Neuronal stem cell (in vitro differentiated cells): ENCODE data around the gene CPLANE2.

Experiments used
- DNase-seq: peaks from one replicate; pipeline ENCODE4 v3.0.0-alpha.2; 2013; ENCODE audit warnings: low spot score
- H2AFZ ChIP-seq: one replicate; pipeline ENCODE4 v1.6.1; 2013; ENCODE audit warnings: mild to moderate bottlenecking, low read length, inconsistent platforms
- H2AK5ac ChIP-seq: 2 replicates; pipeline ENCODE4 v1.6.1; 2013; ENCODE audit warnings: low read depth, mild to moderate bottlenecking, inconsistent platforms, low read length, moderate library complexity, mixed read lengths
- H2BK120ac ChIP-seq: 2 replicates; pipeline ENCODE4 v1.6.1; 2013; ENCODE audit warnings: low read depth, mild to moderate bottlenecking, inconsistent platforms, low read length, moderate library complexity, mixed read lengths
- H2BK12ac ChIP-seq: one replicate; pipeline ENCODE4 v1.6.1; 2013; ENCODE audit warnings: low read length, inconsistent platforms
- H2BK15ac ChIP-seq: 2 replicates; pipeline ENCODE4 v1.6.1; 2013; ENCODE audit warnings: mild to moderate bottlenecking, low read length, inconsistent platforms, mixed read lengths
- H2BK5ac ChIP-seq: one replicate; pipeline ENCODE4 v1.6.1; 2013; ENCODE audit warnings: inconsistent platforms, mild to moderate bottlenecking, low read length, moderate library complexity
- H3K14ac ChIP-seq: one replicate; pipeline ENCODE4 v1.6.1; 2013; ENCODE audit warnings: low read length, inconsistent platforms
- H3K18ac ChIP-seq: 2 replicates; pipeline ENCODE4 v1.6.1; 2013; ENCODE audit warnings: low read length, inconsistent platforms
- H3K23ac ChIP-seq: 2 replicates; pipeline ENCODE4 v1.6.1; 2013; ENCODE audit warnings: low read depth, mild to moderate bottlenecking, mixed read lengths, low read length, inconsistent platforms; ENCODE audit not compliant: poor library complexity
- H3K27ac ChIP-seq: replicated peaks from 3 replicates; pipeline ENCODE4 v1.5.1; 2013; ENCODE audit warnings: low read length, inconsistent platforms
- H3K27me3 ChIP-seq, 3 experiments: 2 replicates each; pipeline ENCODE4 v1.6.1; 2013; ENCODE audit warnings: low read length in 3 of 3, mild to moderate bottlenecking in 2 of 3, inconsistent platforms in 1 of 3, low read depth in 1 of 3, mixed read lengths in 1 of 3, moderate library complexity in 1 of 3; ENCODE audit not compliant: control insufficient read depth in 3 of 3, insufficient read depth in 3 of 3
- H3K36me3 ChIP-seq, 2 donors: replicated peaks in 1 of 2; 2 replicates each; pipeline ENCODE4 v1.6.1; 2013; ENCODE audit warnings: low read length in 2 of 2; ENCODE audit not compliant: control insufficient read depth in 2 of 2, insufficient read depth in 2 of 2
- H3K4ac ChIP-seq: 2 replicates; pipeline ENCODE4 v1.6.1; 2013; ENCODE audit warnings: inconsistent platforms, mild to moderate bottlenecking, low read length, moderate library complexity
- H3K4me1 ChIP-seq, 2 donors: 1 replicate in 1 of 2; 2 replicates in 1 of 2; pipeline ENCODE4 v1.6.1; 2013; ENCODE audit warnings: low read length in 2 of 2, low read depth in 1 of 2; ENCODE audit not compliant: control insufficient read depth in 2 of 2, insufficient read depth in 1 of 2
- H3K4me2 ChIP-seq: one replicate; pipeline ENCODE4 v1.6.1; 2013; ENCODE audit warnings: mild to moderate bottlenecking, low read length, inconsistent platforms; ENCODE audit not compliant: insufficient read depth, poor library complexity, severe bottlenecking
- H3K4me3 ChIP-seq, 2 donors: 2 replicates each; pipeline ENCODE4 v1.5.1; 2013; ENCODE audit warnings: low read length in 2 of 2, mild to moderate bottlenecking in 2 of 2, inconsistent platforms in 1 of 2, moderate library complexity in 1 of 2
- H3K79me1 ChIP-seq: one replicate; pipeline ENCODE4 v1.6.1; 2013; ENCODE audit warnings: low read depth, mild to moderate bottlenecking, inconsistent platforms, low read length, moderate library complexity
- H3K9ac ChIP-seq: one replicate; pipeline ENCODE4 v1.6.1; 2013; ENCODE audit warnings: mild to moderate bottlenecking, low read depth, low read length, inconsistent platforms; ENCODE audit not compliant: poor library complexity
- H3K9me3 ChIP-seq, 2 donors: replicated peaks in 1 of 2; 2 replicates each; pipeline versions ENCODE3 to v1.6.1; 2013; ENCODE audit warnings: low read length in 2 of 2, mild to moderate bottlenecking in 2 of 2, inconsistent platforms in 1 of 2, low read depth in 1 of 2, mixed read lengths in 1 of 2, moderate library complexity in 1 of 2; ENCODE audit not compliant: control insufficient read depth in 2 of 2, insufficient read depth in 1 of 2
- H4K8ac ChIP-seq: one replicate; pipeline ENCODE4 v1.6.1; 2013; ENCODE audit warnings: low read depth, mild to moderate bottlenecking, inconsistent platforms, low read length, moderate library complexity
- H4K91ac ChIP-seq: one replicate; pipeline ENCODE4 v1.6.1; 2013; ENCODE audit warnings: low read length, low read depth, mild to moderate bottlenecking, inconsistent platforms; ENCODE audit not compliant: poor library complexity
- WGBS, 2 donors: extraction: QIAGEN DNeasy Blood & Tissue Kit; methylation state at CpG; one replicate each; pipeline ENCODE4 v1.1.7; 2013; ENCODE audit warnings: missing lambda C conversion rate in 2 of 2, mixed read lengths in 1 of 2; ENCODE audit not compliant: insufficient read length in 2 of 2, insufficient replicate concordance in 1 of 2; ENCODE audit errors: extremely low coverage in 2 of 2; 5-methylcytosine and 5-hydroxymethylcytosine counted together

The CPLANE2 gene

GRCh38 chr1:16218014-16218673 is 18.8 kb downstream of the CPLANE2 start:
- Histone ChIP-seq H2BK15ac (peak overlapping the region; percentile 25), H3K9ac (no peak overlapping the region), H2AK5ac (peak overlapping the region; percentile 33), H3K18ac (no peak overlapping the region), H3K36me3 (no peaks in the 10 kb centered on the region), H2BK5ac (no peak overlapping the region), H4K91ac (no peak overlapping the region), H3K27me3 (peaks cover 0 to 57% (median 13%) of the 10 kb centered on the region in 3 experiments), H2BK12ac (peak overlapping the region; percentile 58), H2AFZ (peak overlapping the region; percentile 85), H3K27ac (no peak overlapping the region), H3K4ac (no peak overlapping the region), H4K8ac (no peak overlapping the region), H3K4me1 (peaks cover 5 to 11% of the 10 kb centered on the region in 2 donors), H3K14ac (no peak overlapping the region), H2BK120ac (no peak overlapping the region), H3K9me3 (no peaks in the 10 kb centered on the region), H3K4me2 (no peak overlapping the region), H3K79me1 (no peaks in the 10 kb centered on the region), H3K23ac (no peak overlapping the region), H3K4me3 (peak overlapping the region in 1 of 2 donors; percentile 20)
- no peak for DNase-seq
- WGBS, 2 donors = no CpG with 5 or more reads among the region's 12 CpGs

GRCh38 chr1:16217061-16217785 is 19.8 kb downstream of the CPLANE2 start:
- no peak overlapping the region for H3K27ac ChIP-seq

GRCh38 chr1:16215882-16216753 is 20.9 kb downstream of the CPLANE2 start:
- peak; percentile 93 for DNase-seq
- Histone ChIP-seq H2AFZ (peak overlapping the region; percentile 79), H2BK15ac (peak overlapping the region; percentile 32), H3K18ac (peak overlapping the region; percentile 96), H3K4ac (peak overlapping the region; percentile 66), H2AK5ac (peak overlapping the region; percentile 38), H4K91ac (no peak overlapping the region), H3K27me3 (peaks cover 0 to 59% (median 13%) of the 10 kb centered on the region in 3 experiments), H4K8ac (no peak overlapping the region), H3K27ac (peak overlapping the region; percentile 21), H3K79me1 (peaks cover 3% of the 10 kb centered on the region), H3K36me3 (no peaks in the 10 kb centered on the region), H3K4me3 (peak overlapping the region in 1 of 2 donors; percentile 71), H2BK5ac (peak overlapping the region; percentile 29), H3K14ac (no peak overlapping the region), H2BK12ac (peak overlapping the region; percentile 76), H2BK120ac (no peak overlapping the region), H3K9ac (peak overlapping the region; percentile 64), H3K4me2 (peak overlapping the region; percentile 83), H3K4me1 (peaks cover 16 to 23% of the 10 kb centered on the region in 2 donors), H3K9me3 (no peaks in the 10 kb centered on the region), H3K23ac (peak overlapping the region; percentile 87)
- WGBS, 2 donors = no CpG with 5 or more reads among the region's 33 CpGs

More at GRCh38 chr1:16217061-16217785, 19.8 kb downstream of the CPLANE2 start:
- Histone ChIP-seq H4K91ac (no peak overlapping the region), H3K36me3 (no peaks in the 10 kb centered on the region), H3K9me3 (no peaks in the 10 kb centered on the region), H2BK12ac (no peak overlapping the region), H2BK120ac (no peak overlapping the region), H2AK5ac (peak overlapping the region; percentile 33), H3K18ac (peak overlapping the region; percentile 70), H2AFZ (peak overlapping the region; percentile 85), H3K14ac (no peak overlapping the region), H2BK15ac (no peak overlapping the region), H3K4me2 (peak overlapping the region; percentile 86), H3K4ac (no peak overlapping the region), H3K79me1 (no peaks in the 10 kb centered on the region), H3K23ac (peak overlapping the region; percentile 25), H3K27me3 (peaks cover 0 to 61% (median 13%) of the 10 kb centered on the region in 3 experiments), H3K4me3 (peak overlapping the region; percentile 23 to 73), H3K4me1 (peaks cover 13 to 18% of the 10 kb centered on the region in 2 donors), H2BK5ac (no peak overlapping the region), H3K9ac (no peak overlapping the region), H4K8ac (no peak overlapping the region)
- DNase-seq = peak; percentile 96
- WGBS, 2 donors = no CpG with 5 or more reads among the region's 46 CpGs
